NK-92 (cell line): ENCODE results near the gene MMAB.

Experiments used
- DNase-seq: peaks from one replicate; lab custom pipeline; 2025; ENCODE audit not compliant: unreplicated experiment; lab: John Stamatoyannopoulos, UW

Gene MMAB

GRCh38 chr12:109540526-109541412 is 32.5 kb downstream of the MMAB start:
- no peak for DNase-seq

GRCh38 chr12:109539508-109539907 is 33.8 kb downstream of the MMAB start:
- DNase-seq, result no peak

DNA sequence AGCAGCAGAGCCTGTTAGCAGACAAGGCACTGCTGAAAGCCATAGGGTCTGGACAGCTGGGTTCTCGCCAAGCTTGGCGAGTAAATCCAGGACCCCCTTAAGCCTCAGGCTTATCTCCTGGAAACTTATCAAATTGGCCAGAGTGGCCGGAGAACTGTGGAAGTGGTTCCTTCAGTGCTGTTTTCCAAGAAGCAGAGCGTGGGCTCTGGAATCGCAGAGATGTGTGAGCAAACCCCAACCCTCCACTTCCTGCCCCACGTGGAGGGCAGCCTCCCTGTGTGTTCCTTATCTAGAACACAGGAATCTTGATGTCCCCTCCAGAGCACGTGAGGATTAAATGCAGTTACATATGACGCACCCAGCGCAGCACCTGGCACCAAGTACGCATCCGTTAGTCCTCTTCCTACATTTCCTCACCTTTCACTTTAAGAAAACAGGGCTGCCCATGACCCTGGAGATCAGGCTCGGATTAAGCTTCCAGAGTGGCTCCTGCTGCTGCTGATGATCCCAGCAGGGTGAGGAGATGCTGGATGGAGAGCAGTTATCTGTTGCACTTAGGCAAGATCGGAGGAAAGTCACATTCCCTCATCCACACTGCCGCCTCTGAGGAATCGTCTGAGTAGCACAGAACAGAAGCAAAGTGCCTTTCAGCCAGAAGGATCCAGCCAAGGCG is 35.0 kb downstream of the MMAB start:
- no peak for DNase-seq

GRCh38 chr12:109537136-109537535 is 36.2 kb downstream of the MMAB start:
- no peak for DNase-seq

DNA sequence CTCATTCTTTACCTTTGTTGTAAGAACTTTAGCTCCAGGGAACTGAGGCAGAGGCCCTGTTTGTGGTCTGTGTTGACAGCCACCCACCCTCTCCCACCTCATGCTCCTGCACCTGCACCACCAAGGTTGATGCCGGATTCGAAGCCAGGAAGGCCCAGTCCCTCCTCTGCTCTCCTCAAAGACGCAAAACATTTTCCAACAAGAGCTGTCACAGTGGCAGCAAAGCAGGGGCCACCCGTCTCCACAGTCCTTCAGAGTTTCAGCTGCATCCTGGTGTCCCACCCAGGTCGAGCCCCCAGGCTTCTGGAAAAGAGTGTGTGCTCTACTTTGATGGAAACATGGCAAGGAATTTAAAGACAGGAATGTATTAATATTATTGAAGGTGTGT is 37.4 kb downstream of the MMAB start:
- DNase-seq, result no peak

GRCh38 chr12:109535231-109535862 is 38.0 kb downstream of the MMAB start:
- DNase-seq, result no peak

- no peak for DNase-seq
Measured at GRCh38 chr12:109534456-109534855, 38.8 kb downstream of the MMAB start.

DNA sequence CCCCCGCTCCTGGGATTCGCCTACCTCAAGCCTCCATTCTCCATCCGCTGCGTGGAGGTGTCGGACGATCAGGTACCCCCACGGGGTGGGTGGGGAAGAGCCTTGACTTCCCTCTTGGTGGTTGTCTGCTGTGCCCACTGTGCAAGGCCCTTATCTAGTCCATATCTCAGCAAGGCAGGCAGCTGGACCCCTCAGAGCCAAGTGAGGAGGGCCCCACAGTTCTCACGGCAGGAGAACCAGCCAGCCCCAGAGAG is 39.9 kb downstream of the MMAB start:
- DNase-seq, result no peak

DNA sequence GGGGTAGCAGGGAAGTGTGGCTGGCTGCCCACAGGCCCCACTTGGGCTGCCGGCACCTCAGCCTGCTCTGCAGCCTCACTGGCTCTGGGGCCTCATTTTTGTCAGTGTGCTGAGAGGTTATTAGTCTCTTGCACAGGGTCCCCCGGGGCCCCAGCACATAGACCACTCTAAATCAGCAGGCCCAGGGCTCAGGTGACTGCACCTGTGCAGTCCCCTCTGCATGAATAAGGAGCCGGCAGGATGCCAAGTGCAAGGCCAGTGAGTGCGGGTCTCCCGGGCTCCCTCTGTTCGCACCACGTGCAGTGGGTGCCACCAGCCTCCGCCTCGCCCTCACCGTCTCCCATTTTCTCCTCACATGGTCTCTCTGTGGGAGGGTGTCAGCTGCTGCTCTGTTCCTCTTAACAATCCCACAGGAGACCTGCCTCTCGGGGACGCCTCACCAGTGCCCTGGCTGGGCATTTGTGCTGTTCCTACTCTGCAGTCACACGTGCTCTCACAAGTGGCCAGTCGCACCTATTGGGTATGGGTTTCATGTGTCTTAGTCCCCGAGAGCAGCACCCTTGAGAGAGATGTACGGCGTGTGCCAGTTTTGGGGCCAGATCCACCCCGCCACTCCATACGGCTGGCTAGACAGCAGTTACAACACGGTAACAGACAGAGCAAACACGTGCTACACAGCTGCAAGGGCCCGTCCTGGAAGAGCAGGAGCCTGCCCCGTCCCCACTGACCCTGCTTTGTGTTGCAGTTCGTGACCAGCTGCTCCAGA is 40.4 kb downstream of the MMAB start:
- DNase-seq, result no peak

DNA sequence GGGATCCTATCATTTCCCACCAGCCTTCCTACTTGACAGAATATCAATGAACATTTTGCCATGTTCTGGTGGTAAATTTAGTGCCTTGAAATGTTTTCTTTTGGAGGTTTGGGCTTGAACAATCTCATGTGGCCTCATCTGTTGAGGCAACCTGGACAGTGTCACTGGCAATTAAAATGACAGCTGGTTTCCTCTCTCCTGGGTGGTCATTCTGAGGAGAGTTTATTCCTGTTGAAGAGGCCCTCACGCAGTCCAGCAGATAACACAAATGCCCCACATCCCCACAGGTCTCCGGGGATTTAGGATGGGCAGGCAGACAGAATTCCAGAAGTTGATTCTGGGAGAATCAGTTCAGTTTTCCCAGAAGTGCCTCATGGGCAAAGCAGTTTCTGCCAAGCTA is 41.9 kb downstream of the MMAB start:
- DNase-seq, result no peak

- no peak for DNase-seq
Measured at GRCh38 chr12:109529691-109530640, 43.3 kb downstream of the MMAB start.

- DNase-seq, result no peak
Measured at GRCh38 chr12:109527489-109528123, 45.7 kb downstream of the MMAB start.

GRCh38 chr12:109525279-109525585 is 48.1 kb downstream of the MMAB start:
- DNase-seq, result no peak

GRCh38 chr12:109524466-109525278 is 48.6 kb downstream of the MMAB start:
- no peak for DNase-seq

- DNase-seq, result no peak
Measured at GRCh38 chr12:109523504-109523903, 49.8 kb downstream of the MMAB start.

GRCh38 chr12:109523071-109523470 is 50.2 kb downstream of the MMAB start:
- no peak for DNase-seq

- no peak for DNase-seq
Measured at GRCh38 chr12:109521831-109522230, 51.5 kb downstream of the MMAB start.

DNA sequence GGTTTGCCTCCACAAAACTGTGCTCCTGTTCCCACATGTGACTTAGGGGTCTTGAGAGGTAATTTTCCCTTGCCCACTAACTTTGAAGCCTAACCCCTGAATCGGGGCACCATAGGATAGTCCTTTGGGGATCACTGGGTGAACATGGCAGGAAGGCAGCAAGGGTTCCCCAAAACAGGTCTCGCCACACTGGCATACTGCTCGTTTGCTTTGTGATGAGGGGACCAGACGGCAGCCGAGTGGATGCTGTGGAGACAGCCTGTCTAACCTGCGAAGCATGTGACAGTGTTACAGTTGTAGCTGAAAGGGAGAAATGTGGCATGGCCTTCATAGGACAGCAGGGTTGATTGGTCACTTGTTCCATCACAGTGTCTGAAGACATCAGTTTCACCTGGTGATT is 53.5 kb downstream of the MMAB start:
- DNase-seq, result no peak
